NCI-H345 (cell line): ENCODE measurements around the gene ARHGAP42.
A peak's percentile ranks its signal among the peaks of the same experiment; 100 is the strongest.
"Not testable (repeated sequence)": the region's sequence is repeated elsewhere in the genome, so short reads cannot be mapped to it uniquely, and the experiment has no call there.

ENCODE experiments used
- DNase-seq: peaks from one replicate; lab custom pipeline; 2025; lab: John Stamatoyannopoulos, UW

Gene ARHGAP42

GRCh38 chr11:100687054-100687629 lies at the start of gene ARHGAP42:
Gene ARHGAP42, plus strand, starts transcription at chr11:100687288. Its CDS starts 391 bp downstream, at chr11:100687679.
- no peak for DNase-seq

DNA sequence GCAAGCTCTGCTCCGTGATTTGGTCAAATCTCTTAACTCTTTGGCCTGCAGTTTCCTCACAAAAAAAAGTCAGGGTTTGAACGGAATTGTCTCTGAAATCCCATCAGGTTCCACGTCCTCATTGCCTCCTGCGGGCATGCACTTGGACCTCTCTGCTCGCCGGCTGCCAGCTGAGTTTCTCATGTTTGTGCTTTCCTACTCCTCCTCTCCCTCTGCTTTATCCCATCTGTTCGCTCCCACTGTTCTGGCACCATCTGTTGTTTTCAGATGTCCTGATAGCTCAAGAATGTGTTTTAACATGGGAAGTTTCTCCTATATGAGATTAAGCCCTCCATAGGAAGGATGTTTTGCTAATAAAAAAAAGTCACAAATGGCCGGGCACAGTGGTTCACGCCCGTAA lies 49.4 kb upstream of the ARHGAP42 start:
- no peak for DNase-seq

GRCh38 chr11:100638648-100639047 lies 48.4 kb upstream of the ARHGAP42 start:
- no peak for DNase-seq

DNA sequence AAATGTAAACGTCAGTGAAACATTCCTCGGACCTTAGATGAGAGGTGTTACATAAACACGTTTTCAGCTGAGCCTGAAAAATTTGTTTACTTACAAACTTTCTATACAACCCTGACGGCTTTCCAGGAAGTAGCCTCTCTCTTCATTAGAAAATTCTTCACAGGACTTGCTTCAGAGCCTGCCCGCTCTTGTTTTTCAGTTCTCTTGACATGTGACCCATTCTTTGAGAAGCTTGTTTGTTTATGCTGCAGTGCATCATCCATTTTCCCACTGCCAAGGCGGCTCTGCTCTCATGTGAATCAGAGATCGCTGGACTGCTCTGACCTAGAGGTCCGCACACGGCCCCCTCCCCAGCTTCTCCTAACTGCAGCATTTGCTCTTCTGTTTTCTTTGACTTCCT lies 47.9 kb upstream of the ARHGAP42 start:
- no peak for DNase-seq

- DNase-seq = no peak
Observed at GRCh38 chr11:100640071-100640470, 47.0 kb upstream of the ARHGAP42 start.

- peak; percentile 24 for DNase-seq
Observed at GRCh38 chr11:100640646-100641045, 46.4 kb upstream of the ARHGAP42 start.

GRCh38 chr11:100641456-100641855 lies 45.6 kb upstream of the ARHGAP42 start:
- no peak for DNase-seq

DNA sequence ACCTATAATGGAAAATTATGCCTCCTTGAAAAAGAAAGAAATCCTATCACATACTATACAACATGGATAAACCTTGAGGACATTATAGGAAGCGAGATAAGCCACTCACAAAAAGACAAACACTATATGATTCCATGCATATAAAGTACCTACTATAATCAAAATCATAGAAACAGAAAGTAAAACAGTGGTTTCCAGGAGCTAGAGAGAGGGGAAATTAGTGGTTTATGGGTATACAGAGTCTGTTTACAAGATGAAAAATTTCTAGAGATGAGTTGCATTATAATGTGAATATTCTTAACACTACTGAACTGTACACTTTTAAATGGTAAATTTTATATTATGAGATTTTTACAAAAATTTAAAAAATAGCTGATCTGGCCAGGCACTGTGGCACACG lies 40.5 kb upstream of the ARHGAP42 start:
- no peak for DNase-seq

- DNase-seq = no peak
Observed at GRCh38 chr11:100647861-100648260, 39.2 kb upstream of the ARHGAP42 start.

GRCh38 chr11:100663583-100663982 lies 23.5 kb upstream of the ARHGAP42 start:
- DNase-seq = no peak

DNA sequence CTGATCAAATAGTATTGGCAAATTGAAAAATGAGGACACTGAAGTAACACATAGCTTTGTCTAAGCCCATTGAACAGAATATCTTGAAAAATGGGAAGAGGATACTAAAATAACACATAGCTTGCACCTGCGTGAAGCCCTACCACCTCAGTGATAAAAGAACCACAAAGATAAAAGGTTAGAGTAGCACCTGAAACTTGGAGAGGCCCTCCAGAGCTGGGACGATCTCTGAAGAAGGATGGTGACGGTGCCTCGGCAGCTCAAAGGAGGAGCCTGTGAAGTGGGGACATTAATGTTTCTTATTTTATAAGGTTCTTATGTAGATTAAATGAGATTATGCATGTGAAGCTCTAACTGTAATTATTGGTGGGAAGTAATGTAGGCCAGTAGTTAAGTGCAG lies 23.1 kb upstream of the ARHGAP42 start:
- DNase-seq = no peak

DNA sequence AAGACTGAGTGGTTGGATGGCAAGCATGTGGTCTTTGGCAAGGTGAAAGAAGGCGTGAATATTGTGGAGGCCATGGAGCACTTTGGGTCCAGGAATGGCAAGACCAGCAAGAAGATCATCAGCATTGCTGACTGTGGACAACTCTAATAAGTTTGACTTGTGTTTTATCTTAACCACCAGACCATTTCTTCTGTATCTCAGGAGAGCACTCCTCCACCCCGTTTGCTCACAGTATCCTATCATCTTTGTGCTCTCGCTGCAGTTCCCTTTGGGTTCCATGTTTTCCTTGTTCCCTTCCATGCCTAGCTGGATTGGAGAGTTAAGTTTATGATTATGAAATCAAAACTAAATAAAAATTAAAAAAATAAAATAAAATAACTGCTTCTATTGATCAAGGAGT lies 20.3 kb upstream of the ARHGAP42 start:
- DNase-seq = not testable (repeated sequence)

GRCh38 chr11:100667449-100667848 lies 19.6 kb upstream of the ARHGAP42 start:
- no peak for DNase-seq

GRCh38 chr11:100670140-100670539 lies 16.9 kb upstream of the ARHGAP42 start:
- DNase-seq = no peak

- DNase-seq = no peak
Observed at GRCh38 chr11:100671471-100671870, 15.6 kb upstream of the ARHGAP42 start.

- no peak for DNase-seq
Observed at GRCh38 chr11:100672498-100673033, 14.5 kb upstream of the ARHGAP42 start.

GRCh38 chr11:100673063-100673462 lies 14.0 kb upstream of the ARHGAP42 start:
- no peak for DNase-seq

- DNase-seq = no peak
Observed at GRCh38 chr11:100674212-100674611, 12.9 kb upstream of the ARHGAP42 start.

DNA sequence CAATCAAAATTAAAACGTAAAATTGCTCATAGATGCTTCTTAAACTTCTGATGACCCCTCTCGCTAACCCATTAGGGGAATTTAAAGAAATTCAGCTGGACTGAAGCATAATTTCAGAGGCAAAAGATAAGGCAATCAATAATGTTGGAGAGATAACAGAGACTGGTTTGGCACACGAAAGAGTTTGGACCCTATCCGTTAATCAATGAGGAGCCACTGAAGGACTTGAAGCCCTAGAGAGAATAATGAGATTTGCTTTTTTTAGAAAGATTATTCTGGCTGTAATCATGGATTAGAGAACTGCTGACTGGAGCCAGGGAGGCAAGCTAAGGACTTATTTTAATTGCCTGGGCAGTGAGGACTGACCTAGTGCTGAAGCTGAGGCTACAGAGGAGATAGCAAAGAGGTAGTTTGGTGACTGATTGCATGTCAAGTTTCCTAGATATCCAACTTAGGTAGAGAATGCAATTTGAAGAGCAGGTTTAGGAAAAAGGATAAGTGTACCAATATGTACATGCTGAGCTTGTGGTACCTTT lies 11.9 kb upstream of the ARHGAP42 start:
- no peak for DNase-seq

DNA sequence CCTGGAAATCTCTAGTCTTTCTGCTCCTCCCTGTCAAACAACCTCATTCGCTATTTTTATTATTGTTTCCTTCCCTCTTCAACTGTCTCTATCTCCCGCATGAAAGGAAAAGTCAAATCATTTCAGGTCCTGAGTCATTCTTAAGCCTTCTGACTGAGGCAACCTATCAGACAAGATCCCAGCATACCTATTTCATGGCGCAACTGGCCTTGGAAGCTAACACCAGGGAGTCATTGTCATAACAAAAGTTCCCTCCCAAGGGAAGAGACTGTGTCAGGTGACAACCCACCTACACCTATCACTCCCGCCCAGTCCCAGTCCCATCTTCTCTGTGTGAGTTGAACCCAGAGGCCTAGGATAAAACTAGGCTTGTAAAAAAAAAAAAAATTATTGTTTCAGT lies 10.2 kb upstream of the ARHGAP42 start:
- no peak for DNase-seq

DNA sequence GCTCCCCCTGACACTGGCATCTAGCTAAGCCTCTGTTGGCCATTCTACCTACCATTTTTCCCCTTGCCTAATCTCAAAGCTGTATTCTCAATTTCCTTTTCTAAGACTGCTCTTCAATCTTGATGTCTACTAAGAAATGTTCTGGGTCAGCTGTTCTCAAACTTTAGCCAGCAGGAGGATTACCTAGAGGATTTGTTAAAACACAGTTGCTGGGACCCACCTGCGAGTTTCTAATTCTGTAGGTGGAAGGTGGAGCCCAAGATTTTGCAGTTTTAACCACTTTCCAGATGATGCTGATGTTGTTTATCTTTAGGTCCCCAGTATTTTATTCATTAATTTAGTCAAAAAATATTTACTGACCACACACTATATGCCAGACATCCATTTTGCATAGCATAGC lies 9.3 kb upstream of the ARHGAP42 start:
- DNase-seq = no peak

DNA sequence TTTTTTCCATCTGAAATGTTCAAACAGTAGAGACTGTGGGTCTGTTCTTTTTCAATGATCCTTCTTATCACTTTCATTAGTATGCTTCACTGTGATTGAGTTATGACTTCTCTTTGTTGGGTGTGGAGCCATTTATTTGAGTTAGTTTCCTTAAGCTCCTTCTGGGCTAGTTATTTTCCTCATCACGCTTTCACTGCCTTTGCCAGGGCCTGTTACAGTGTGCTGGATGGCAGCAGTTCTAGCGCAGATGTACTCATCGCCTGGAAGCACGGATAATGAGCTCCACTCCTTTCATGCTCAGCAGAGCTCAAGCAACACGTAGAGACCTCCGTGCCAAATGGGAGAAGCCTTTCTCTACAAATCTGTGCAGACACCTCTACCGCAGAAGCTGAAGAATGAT lies 7.0 kb upstream of the ARHGAP42 start:
- DNase-seq = no peak

GRCh38 chr11:100681064-100681502 lies 6.0 kb upstream of the ARHGAP42 start:
- peak; percentile 59 for DNase-seq
